SK-N-SH (cell line): Measurements from ENCODE around the gene CLEC7A. TPM values are rescaled to one million over a fixed set of nuclear protein-coding genes. Genes with fewer than 3 reads are reported as not detected.

ENCODE experiments used
- CTCF ChIA-PET: fragments of 300-600, 350-600 bp; formaldehyde crosslinking; extraction: SDS; loops from one replicate; lab custom pipeline; 2021; lab: Yijun Ruan, JAX
- POLR2A ChIA-PET: fragments of 350-600 bp; sonication (Branson Sonifier 250); formaldehyde crosslinking; extraction: SDS; loops from one replicate; lab custom pipeline; 2020; ENCODE audit warnings: antibody characterized with exemption, inconsistent platforms; lab: Yijun Ruan, JAX
- DNase-seq: peaks from one replicate; pipeline ENCODE4 v3.0.0; 2012
- H2AFZ ChIP-seq: fragments of 200-600 bp; sonication (generic); 2 replicates; pipeline ENCODE4 v1.8.1; 2016; ENCODE audit warnings: antibody characterized with exemption, mild to moderate bottlenecking, low read depth
- H3F3A ChIP-seq: fragments of 200-600 bp; sonication (generic); replicated peaks from 2 replicates; pipeline ENCODE3; 2016; ENCODE audit warnings: antibody characterized with exemption, mild to moderate bottlenecking; ENCODE audit not compliant: insufficient read depth
- H3K27ac ChIP-seq, 2 experiments: fragments of 200-500 bp in 1 of 2; fragments of 200-600 bp in 1 of 2; sonication (Bioruptor generic) in 1 of 2; sonication (generic), shearing (Covaris generic) in 1 of 2; 2 replicates each; pipeline versions ENCODE4 v1.5.1 to v1.6.1; 2014 to 2016; ENCODE audit warnings: low read depth in 2 of 2, inconsistent platforms in 1 of 2, low read length in 1 of 2, mild to moderate bottlenecking in 1 of 2, mixed read lengths in 1 of 2
- H3K27me3 ChIP-seq: fragments of 200-600 bp; sonication (generic), shearing (Covaris generic); 2 replicates; pipeline ENCODE4 v1.6.1; 2016; ENCODE audit warnings: mixed run types; ENCODE audit not compliant: insufficient read depth
- H3K36me3 ChIP-seq, 2 experiments: fragments of 200-500 bp in 1 of 2; fragments of 200-600 bp in 1 of 2; sonication (Bioruptor generic) in 1 of 2; sonication (generic) in 1 of 2; replicated peaks in 1 of 2; 2 replicates each; pipeline versions ENCODE3 to v1.5.1; 2014 to 2016; ENCODE audit warnings: low read length in 1 of 2, mild to moderate bottlenecking in 1 of 2; ENCODE audit not compliant: insufficient read depth in 2 of 2, control insufficient read depth in 1 of 2
- H3K4me1 ChIP-seq, 2 experiments: fragments of 200-500 bp in 1 of 2; fragments of 200-600 bp in 1 of 2; sonication (Bioruptor generic) in 1 of 2; sonication (generic), shearing (Covaris generic) in 1 of 2; 2 replicates each; pipeline versions ENCODE4 v1.5.1 to v1.6.1; 2014 to 2016; ENCODE audit warnings: low read depth in 1 of 2, low read length in 1 of 2, mixed run types in 1 of 2; ENCODE audit not compliant: insufficient read depth in 2 of 2, control insufficient read depth in 1 of 2
- H3K4me2 ChIP-seq: fragments of 200-600 bp; sonication (generic), shearing (Covaris generic); 2 replicates; pipeline ENCODE4 v1.6.1; 2017; ENCODE audit warnings: mixed run types
- H3K4me3 ChIP-seq, 2 experiments: fragments of 200-500 bp in 1 of 2; fragments of 200-600 bp in 1 of 2; sonication (Bioruptor generic) in 1 of 2; sonication (generic), shearing (Covaris generic) in 1 of 2; 2 replicates each; pipeline versions ENCODE4 v1.5.1 to v1.8.1; 2014 to 2016; ENCODE audit warnings: low read depth in 2 of 2, inconsistent platforms in 1 of 2, low read length in 1 of 2, mild to moderate bottlenecking in 1 of 2, mixed read lengths in 1 of 2, moderate library complexity in 1 of 2
- H3K79me2 ChIP-seq: fragments of 200-600 bp; sonication (generic); 2 replicates; pipeline ENCODE4 v1.8.1; 2017; ENCODE audit warnings: mild to moderate bottlenecking; ENCODE audit not compliant: insufficient read depth
- H3K9ac ChIP-seq: fragments of 200-600 bp; sonication (generic); 2 replicates; pipeline ENCODE4 v1.6.1; 2017; ENCODE audit warnings: mixed run types
- H3K9me2 ChIP-seq: fragments of 200-600 bp; sonication (generic); 2 replicates; pipeline ENCODE4 v1.6.1; 2017; ENCODE audit warnings: mixed run types
- H3K9me3 ChIP-seq: fragments of 200-600 bp; sonication (generic); 2 replicates; pipeline ENCODE4 v1.6.1; 2017; ENCODE audit warnings: mixed run types, mild to moderate bottlenecking, moderate library complexity
- H4K20me1 ChIP-seq: fragments of 200-600 bp; sonication (generic); 2 replicates; pipeline ENCODE4 v1.6.1; 2017; ENCODE audit warnings: mild to moderate bottlenecking, mixed run types; ENCODE audit not compliant: insufficient read depth
- CHD2 ChIP-seq: fragments of 150-350 bp; IDR thresholded peaks from 2 replicates; pipeline ENCODE4 v1.6.1; 2018; ENCODE audit warnings: low read length; ENCODE audit not compliant: partially characterized antibody
- ELF1 ChIP-seq: IDR thresholded peaks from 2 replicates; pipeline ENCODE4 v1.4.0; 2012
- EZH2phosphoT487 ChIP-seq: fragments of 200-600 bp; sonication (generic); IDR thresholded peaks from 2 replicates; pipeline ENCODE4 v1.6.1; 2017; ENCODE audit warnings: low read depth, mixed run types, mild to moderate bottlenecking, antibody characterized with exemption, moderate library complexity, borderline replicate concordance
- FOSL2 ChIP-seq: IDR thresholded peaks from 2 replicates; pipeline ENCODE4 v1.4.0; 2012; ENCODE audit warnings: low read depth, mild to moderate bottlenecking, moderate library complexity, borderline replicate concordance
- FOXM1 ChIP-seq: IDR thresholded peaks from 2 replicates; pipeline ENCODE4 v1.4.0; 2012; ENCODE audit warnings: low read depth, mild to moderate bottlenecking
- GABPA ChIP-seq: IDR thresholded peaks from 2 replicates; pipeline ENCODE4 v1.4.0; 2012; ENCODE audit warnings: low read depth, mild to moderate bottlenecking
- GATA2 ChIP-seq: sonication (generic); formaldehyde crosslinking; IDR thresholded peaks from 2 replicates; pipeline ENCODE4 v1.5.0; 2020; ENCODE audit warnings: mild to moderate bottlenecking, missing genetic modification reagents
- NFIC ChIP-seq: IDR thresholded peaks from 2 replicates; pipeline ENCODE4 v1.4.0; 2012; ENCODE audit warnings: borderline replicate concordance
- NRF1 ChIP-seq: IDR thresholded peaks from 2 replicates; pipeline ENCODE4 v1.6.1; 2012; ENCODE audit warnings: low read depth, mild to moderate bottlenecking, low read length
- POLR2AphosphoS5 ChIP-seq: IDR thresholded peaks from 2 replicates; pipeline ENCODE4 v1.6.1; 2012; ENCODE audit warnings: low read depth, low read length
- RAD21 ChIP-seq: IDR thresholded peaks from 2 replicates; pipeline ENCODE4 v1.6.1; 2012; ENCODE audit warnings: mild to moderate bottlenecking, low read length
- SIN3A ChIP-seq: IDR thresholded peaks from 2 replicates; pipeline ENCODE4 v1.6.1; 2012; ENCODE audit warnings: low read depth, mild to moderate bottlenecking, low read length, moderate library complexity, borderline replicate concordance
- TAF1 ChIP-seq: IDR thresholded peaks from 2 replicates; pipeline ENCODE4 v1.6.1; 2012; ENCODE audit warnings: low read depth, mild to moderate bottlenecking, low read length, moderate library complexity, borderline replicate concordance
- TCF12 ChIP-seq: IDR thresholded peaks from 2 replicates; pipeline ENCODE4 v1.4.0; 2012
- YY1 ChIP-seq: IDR thresholded peaks from 2 replicates; pipeline ENCODE4 v1.4.0; 2012; ENCODE audit warnings: low read depth, mild to moderate bottlenecking
- WGBS: methylation state at CpG from one replicate; pipeline ENCODE4 v1.1.6; 2017; ENCODE audit warnings: low lambda C conversion rate; 5-methylcytosine and 5-hydroxymethylcytosine counted together
- polyA plus RNA-seq, 3 experiments: library from polyadenylated mRNA; depleted of rRNA; stranded (reverse); fragments of >200 nt; gene quantifications; 2 replicates each; pipeline ENCODE4 v1.2.3, GENCODE V29; 2012
- TF ChIP-seq, protein P1 (sequence below): IDR thresholded peaks from 2 replicates; pipeline ENCODE4 v1.4.0; 2012; ENCODE audit warnings: low read depth, borderline replicate concordance
- TF ChIP-seq, protein P2 (sequence below): IDR thresholded peaks from 2 replicates; pipeline ENCODE4 v1.4.0; 2012; ENCODE audit warnings: low read depth, borderline replicate concordance

CLEC7A gene
- polyA plus RNA-seq, 1 of the 3 experiments (the other 2 are of a cell fraction) = not detected

DNA sequence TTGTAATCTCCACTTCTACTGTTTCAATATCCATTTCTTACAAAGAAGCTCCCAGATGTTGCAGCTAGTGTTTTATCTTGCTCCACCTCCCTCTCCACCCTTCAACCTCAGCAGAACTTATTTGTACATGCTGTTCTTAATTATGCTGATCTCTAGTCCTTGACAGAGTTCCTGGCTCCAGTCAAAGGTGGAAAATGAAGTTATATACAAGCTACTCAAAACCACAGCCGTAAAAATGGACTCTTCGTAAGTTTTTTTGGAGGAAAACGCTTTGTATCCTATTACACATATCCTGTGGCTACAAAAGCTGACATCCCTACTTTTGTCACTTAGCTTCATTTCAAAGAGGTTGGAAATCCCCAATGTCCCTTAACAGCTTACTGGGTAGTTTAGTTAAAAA lies 32.5 kb downstream of the CLEC7A start:
- POLR2A ChIA-PET = no interaction called here
- no peaks in the 10 kb centered on the region for H3K9me3 ChIP-seq
- no peaks in the 10 kb centered on the region for H3K9me2 ChIP-seq
- no peaks in the 10 kb centered on the region for H4K20me1 ChIP-seq
- no peaks in the 10 kb centered on the region for H3K79me2 ChIP-seq
- H3K4me3 ChIP-seq = no peak overlapping the region
- H2AFZ ChIP-seq = no peak overlapping the region
- TF ChIP-seq RAD21 (no peak), FOSL2 (no peak), ELF1 (no peak)
- no peak overlapping the region for H3K4me2 ChIP-seq
- no peak overlapping the region for H3K27ac ChIP-seq
- DNase-seq = no peak
- no peaks in the 10 kb centered on the region for H3F3A ChIP-seq
- H3K27me3 ChIP-seq = no peaks in the 10 kb centered on the region; the same call in 1 of the 2 replicates
- WGBS = 0% methylated on average over 3 of the region's 3 CpGs
- H3K9ac ChIP-seq = no peak overlapping the region
- H3K4me1 ChIP-seq = peaks cover 0 to 6% of the 10 kb centered on the region in 2 experiments; a peak in 1 of 4 replicates
- CTCF ChIA-PET = no interaction called here
- no peaks in the 10 kb centered on the region for H3K36me3 ChIP-seq

DNA sequence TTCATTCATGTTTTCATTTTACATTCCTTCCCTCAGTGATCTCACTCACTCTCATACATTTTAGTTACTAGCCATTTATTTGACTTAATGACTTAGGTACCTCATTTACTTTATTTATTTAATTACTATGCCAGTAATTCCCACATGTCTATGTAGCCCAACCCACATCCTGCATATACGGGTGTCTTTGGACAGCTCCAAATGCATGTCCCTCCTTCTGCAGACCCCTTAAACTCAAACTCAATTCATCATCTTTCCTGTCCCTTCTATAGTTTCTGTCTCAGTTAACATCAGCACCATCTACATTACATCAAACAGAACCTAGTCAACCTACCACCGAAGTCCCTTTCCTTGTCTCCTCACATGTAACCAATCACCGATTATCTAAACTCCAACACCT lies 34.0 kb downstream of the CLEC7A start:
- H3K4me1 ChIP-seq = no peaks in the 10 kb centered on the region
- H3K27me3 ChIP-seq = no peaks in the 10 kb centered on the region; the same call in 1 of the 2 replicates
- H3K36me3 ChIP-seq = no peaks in the 10 kb centered on the region
- no peaks in the 10 kb centered on the region for H3K79me2 ChIP-seq
- H4K20me1 ChIP-seq = no peaks in the 10 kb centered on the region
- H3K9me3 ChIP-seq = no peaks in the 10 kb centered on the region
- H3F3A ChIP-seq = no peaks in the 10 kb centered on the region
- POLR2A ChIA-PET = no interaction called here
- DNase-seq = no peak
- TF ChIP-seq POLR2AphosphoS5 = no peak
- TF ChIP-seq YY1 = no peak
- no peak for TF ChIP-seq NFIC
- TF ChIP-seq GATA2 (CRISPR knock-in tag) = no peak
- TF ChIP-seq FOSL2 = no peak
- TF ChIP-seq SIN3A = no peak
- no peak for TF ChIP-seq NRF1
- TF ChIP-seq, protein P1, sequence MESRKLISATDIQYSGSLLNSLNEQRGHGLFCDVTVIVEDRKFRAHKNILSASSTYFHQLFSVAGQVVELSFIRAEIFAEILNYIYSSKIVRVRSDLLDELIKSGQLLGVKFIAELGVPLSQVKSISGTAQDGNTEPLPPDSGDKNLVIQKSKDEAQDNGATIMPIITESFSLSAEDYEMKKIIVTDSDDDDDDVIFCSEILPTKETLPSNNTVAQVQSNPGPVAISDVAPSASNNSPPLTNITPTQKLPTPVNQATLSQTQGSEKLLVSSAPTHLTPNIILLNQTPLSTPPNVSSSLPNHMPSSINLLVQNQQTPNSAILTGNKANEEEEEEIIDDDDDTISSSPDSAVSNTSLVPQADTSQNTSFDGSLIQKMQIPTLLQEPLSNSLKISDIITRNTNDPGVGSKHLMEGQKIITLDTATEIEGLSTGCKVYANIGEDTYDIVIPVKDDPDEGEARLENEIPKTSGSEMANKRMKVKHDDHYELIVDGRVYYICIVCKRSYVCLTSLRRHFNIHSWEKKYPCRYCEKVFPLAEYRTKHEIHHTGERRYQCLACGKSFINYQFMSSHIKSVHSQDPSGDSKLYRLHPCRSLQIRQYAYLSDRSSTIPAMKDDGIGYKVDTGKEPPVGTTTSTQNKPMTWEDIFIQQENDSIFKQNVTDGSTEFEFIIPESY = no peak
- no peak for TF ChIP-seq FOXM1
- TF ChIP-seq EZH2phosphoT487 = no peak
- no peak for TF ChIP-seq GABPA
- TF ChIP-seq, protein P2, sequence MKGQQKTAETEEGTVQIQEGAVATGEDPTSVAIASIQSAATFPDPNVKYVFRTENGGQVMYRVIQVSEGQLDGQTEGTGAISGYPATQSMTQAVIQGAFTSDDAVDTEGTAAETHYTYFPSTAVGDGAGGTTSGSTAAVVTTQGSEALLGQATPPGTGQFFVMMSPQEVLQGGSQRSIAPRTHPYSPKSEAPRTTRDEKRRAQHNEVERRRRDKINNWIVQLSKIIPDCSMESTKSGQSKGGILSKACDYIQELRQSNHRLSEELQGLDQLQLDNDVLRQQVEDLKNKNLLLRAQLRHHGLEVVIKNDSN = no peak
- TF ChIP-seq CHD2 = no peak
- no peak for TF ChIP-seq TCF12
- no peak for TF ChIP-seq TAF1
- TF ChIP-seq, all 33 proteins: peak for 0
- Histone ChIP-seq H3K4me2 (no peak overlapping the region), H2AFZ (no peak overlapping the region), H3K27ac (no peak overlapping the region), H3K9ac (no peak overlapping the region), H3K9me2 (no peaks in the 10 kb centered on the region), H3K4me3 (no peak overlapping the region)
- CTCF ChIA-PET = no interaction called here
- WGBS = 9% methylated on average over 3 of the region's 3 CpGs
